Adrenal gland (tissue), 5 donors: ENCODE measurements around the gene FGF23.

Experiments
- CTCF ChIP-seq, 6 experiments: fragments of 450-650 bp in 4 of 6; fragments of 200-600 bp in 2 of 6; sonication (generic) in 1 of 6; IDR thresholded peaks; 1 replicate in 5 of 6; 2 replicates in 1 of 6; pipeline versions ENCODE4 v1.5.1 to v1.8.0; 2016 to 2021; ENCODE audit warnings: antibody characterized with exemption in 6 of 6, mild to moderate bottlenecking in 2 of 6, moderate library complexity in 1 of 6
- POLR2A ChIP-seq, 2 donors: fragments of 450-650 bp; IDR thresholded peaks; one replicate each; pipeline ENCODE4 v1.6.1; 2017; ENCODE audit warnings: antibody characterized with exemption in 2 of 2, mild to moderate bottlenecking in 2 of 2, moderate library complexity in 1 of 2
- donor health status: DM: no; HTN: no; CAD: no.

GRCh38 chr12:4353785-4354208 is 25.7 kb downstream of the FGF23 start:
- peak in 5 of 6 experiments; percentile 7 to 57 (median 37) for TF ChIP-seq CTCF (IDR thresholded peaks at IDR 0.05)
- no peak for TF ChIP-seq POLR2A (IDR thresholded peaks at IDR 0.05)
